ENCODE measurements around the gene PARVB.

The PARVB gene

GRCh38 chr22:44024288-44024921, at the start of gene PARVB:
Gene PARVB (plus strand): TSS chr22:44024302. CDS start chr22:44024340, 38 bp downstream.
- DNase-seq: no peak

- no peak for DNase-seq
Measured at GRCh38 chr22:43975041-43975440, 49.1 kb upstream of the PARVB start.

- DNase-seq: no peak
Measured at GRCh38 chr22:43976861-43977795, 47.0 kb upstream of the PARVB start.

GRCh38 chr22:43978558-43978957, 45.5 kb upstream of the PARVB start:
- DNase-seq: no peak

- no peak for DNase-seq
Measured at GRCh38 chr22:43980579-43980978, 43.5 kb upstream of the PARVB start.

GRCh38 chr22:43980996-43981395, 43.1 kb upstream of the PARVB start:
- DNase-seq: no peak

GRCh38 chr22:43983808-43984207, 40.3 kb upstream of the PARVB start:
- no peak for DNase-seq

GRCh38 chr22:43985532-43985931, 38.6 kb upstream of the PARVB start:
- DNase-seq: no peak

- DNase-seq: no peak
Measured at GRCh38 chr22:43988116-43988820, 35.8 kb upstream of the PARVB start.

GRCh38 chr22:43988960-43989359, 35.1 kb upstream of the PARVB start:
- no peak for DNase-seq

GRCh38 chr22:43990044-43990443, 34.1 kb upstream of the PARVB start:
- DNase-seq: no peak

GRCh38 chr22:43991316-43992020, 32.6 kb upstream of the PARVB start:
- DNase-seq: no peak

- peak; percentile 81 for DNase-seq
Measured at GRCh38 chr22:43992331-43992821, 31.7 kb upstream of the PARVB start.

GRCh38 chr22:43993072-43993760, 30.9 kb upstream of the PARVB start:
- peak; percentile 73 for DNase-seq

GRCh38 chr22:43994006-43994405, 30.1 kb upstream of the PARVB start:
- DNase-seq: no peak

GRCh38 chr22:43994416-43994815, 29.7 kb upstream of the PARVB start:
- DNase-seq: no peak

GRCh38 chr22:43995057-43995685, 28.9 kb upstream of the PARVB start:
- DNase-seq: no peak

GRCh38 chr22:43995798-43996169, 28.3 kb upstream of the PARVB start:
- DNase-seq: no peak

GRCh38 chr22:43996170-43996980, 27.7 kb upstream of the PARVB start:
- no peak for DNase-seq

GRCh38 chr22:43996981-43997265, 27.2 kb upstream of the PARVB start:
- no peak for DNase-seq

GRCh38 chr22:43998679-43999264, 25.3 kb upstream of the PARVB start:
- DNase-seq: no peak

Measured in NCI-H2171 treated with DMSO at 0.1 percent for 48 hours (cell line).